ENCODE results near the gene GADD45G.

- TF ChIP-seq CTCF (IDR thresholded peaks at IDR 0.05; ENCODE audit: insufficient read depth, low read depth, low read length): no peak
- TF ChIP-seq EZH2 (IDR thresholded peaks at IDR 0.05; ENCODE audit: insufficient read depth, low read length): no peak
Measured at GRCh38 chr9:89610391-89610925, 5.6 kb downstream of the GADD45G start.

Data from astrocyte (in vitro differentiated cells and primary cell).